CD8-positive, alpha-beta memory T cell (primary cell): ENCODE results near the gene ORAI3. TPM values are rescaled to one million over a fixed set of nuclear protein-coding genes. Genes with fewer than 3 reads are reported as not detected.
A peak's percentile ranks its signal among the peaks of the same experiment; 100 is the strongest.

ENCODE experiments used
- CTCF ChIA-PET: fragments of 350-600 bp; sonication (Branson Sonifier 250); formaldehyde crosslinking; loops from one replicate; lab custom pipeline; 2021; ENCODE audit warnings: antibody characterized with exemption; lab: Charles Lee
- POLR2A ChIA-PET: fragments of 350-600 bp; sonication (Branson Sonifier 250); formaldehyde crosslinking; loops from one replicate; lab custom pipeline; 2021; ENCODE audit warnings: antibody characterized with exemption; lab: Charles Lee
- DNase-seq, 5 donors: peaks; one replicate each; pipeline versions ENCODE4 v3.0.0 to v3.0.0-alpha.2; 2020 to 2022; ENCODE audit warnings: mixed read lengths in 1 of 5
- H3K27ac ChIP-seq: one replicate; pipeline ENCODE4 v1.7.0; 2013; ENCODE audit warnings: low read depth, mild to moderate bottlenecking, low read length, moderate library complexity
- H3K27me3 ChIP-seq: 2 replicates; pipeline ENCODE4 v1.7.0; 2013; ENCODE audit warnings: low read length, mild to moderate bottlenecking; ENCODE audit not compliant: insufficient read depth, poor library complexity, severe bottlenecking
- H3K36me3 ChIP-seq: 2 replicates; pipeline ENCODE4 v1.7.0; 2013; ENCODE audit warnings: mild to moderate bottlenecking, low read length, moderate library complexity; ENCODE audit not compliant: insufficient read depth
- H3K4me1 ChIP-seq: 2 replicates; pipeline ENCODE4 v1.7.0; 2013; ENCODE audit warnings: mild to moderate bottlenecking, low read length, moderate library complexity; ENCODE audit not compliant: insufficient read depth
- H3K4me3 ChIP-seq: 2 replicates; pipeline ENCODE4 v1.7.0; 2013; ENCODE audit warnings: mild to moderate bottlenecking, low read length
- H3K9me3 ChIP-seq: 2 replicates; pipeline ENCODE4 v1.7.0; 2013; ENCODE audit warnings: mild to moderate bottlenecking, low read length
- H3K27ac Mint-ChIP-seq, 8 donors: one replicate each; pipeline ENCODE4 v1.8.0; 2020 to 2021; ENCODE audit warnings: mixed read lengths in 8 of 8, mild to moderate bottlenecking in 6 of 8, inconsistent platforms in 3 of 8, moderate library complexity in 3 of 8
- H3K27me3 Mint-ChIP-seq, 2 donors: one replicate each; pipeline ENCODE4 v1.8.0; 2020 to 2021; ENCODE audit warnings: mixed read lengths in 2 of 2, mild to moderate bottlenecking in 1 of 2, moderate library complexity in 1 of 2
- H3K36me3 Mint-ChIP-seq, 3 donors: one replicate each; pipeline ENCODE4 v1.8.0; 2020 to 2021; ENCODE audit warnings: mixed read lengths in 3 of 3, inconsistent platforms in 1 of 3, mild to moderate bottlenecking in 1 of 3
- H3K4me1 Mint-ChIP-seq, 3 donors: one replicate each; pipeline ENCODE4 v1.8.0; 2020 to 2021; ENCODE audit warnings: mixed read lengths in 3 of 3, inconsistent platforms in 1 of 3, mild to moderate bottlenecking in 1 of 3
- H3K4me3 Mint-ChIP-seq, 7 donors: one replicate each; pipeline ENCODE4 v1.8.0; 2020 to 2021; ENCODE audit warnings: mixed read lengths in 7 of 7, mild to moderate bottlenecking in 6 of 7, moderate library complexity in 4 of 7, inconsistent platforms in 2 of 7
- H3K9me3 Mint-ChIP-seq, 5 donors: one replicate each; pipeline ENCODE4 v1.8.0; 2020 to 2022; ENCODE audit warnings: mixed read lengths in 5 of 5, mild to moderate bottlenecking in 3 of 5, moderate library complexity in 2 of 5, inconsistent platforms in 1 of 5
- polyA plus RNA-seq: library from polyadenylated mRNA; unstranded; fragments of 300-500 nt; fragmentation: Illumina TruSeq; gene quantifications from one replicate; pipeline ENCODE4 v1.2.3, GENCODE V29; 2021
- total RNA-seq, 2 experiments: library from RNA; stranded (reverse); gene quantifications; one replicate each; pipeline ENCODE4 v1.2.3, GENCODE V29; 2021

The ORAI3 gene
- total and polyA plus RNA-seq, 3 experiments from 2014 or later, result 8.5 to 25.8 (median 8.8) TPM

- ChIA-PET POLR2A (no interaction called here), CTCF (interaction anchor here (3.0 kb wide), 1 partner anchor 141 kb away, joined by 10 read pairs; no protein-coding TSS in a partner anchor)
- Mint-ChIP-seq H3K27me3 (no peaks in the 10 kb centered on the region), H3K4me3 (no peak overlapping the region), H3K27ac (no peak overlapping the region), H3K36me3 (no peaks in the 10 kb centered on the region), H3K9me3 (peaks cover 0 to 2% (median 0%) of the 10 kb centered on the region in 5 donors), H3K4me1 (peaks cover 0 to 9% (median 6%) of the 10 kb centered on the region in 3 donors)
- Histone ChIP-seq H3K27ac (no peak overlapping the region), H3K4me3 (no peak overlapping the region), H3K27me3 (no peaks in the 10 kb centered on the region), H3K4me1 (peaks cover 13% of the 10 kb centered on the region), H3K9me3 (no peaks in the 10 kb centered on the region), H3K36me3 (no peaks in the 10 kb centered on the region)
- no peak for DNase-seq
These were observed 52.0 kb downstream of the ORAI3 start for GRCh38 chr16:31000671-31001382.

GRCh38 chr16:31001507-31002249 lies 52.8 kb downstream of the ORAI3 start:
- CTCF ChIA-PET, result interaction anchor here (3.0 kb wide), 1 partner anchor 16 kb away, joined by 10 read pairs; the partner anchor contains the start of gene HSD3B7
- POLR2A ChIA-PET, result no interaction called here

GRCh38 chr16:31002250-31002700 lies 53.4 kb downstream of the ORAI3 start:
- POLR2A ChIA-PET, result interaction anchor here (0.6 kb wide), 1 partner anchor 178 kb away, joined by 12 read pairs; the partner anchor contains the start of gene FUS
- Histone ChIP-seq H3K9me3 (no peaks in the 10 kb centered on the region), H3K4me3 (no peak overlapping the region), H3K36me3 (no peaks in the 10 kb centered on the region), H3K4me1 (peaks cover 4% of the 10 kb centered on the region), H3K27ac (no peak overlapping the region), H3K27me3 (no peaks in the 10 kb centered on the region)
- Mint-ChIP-seq H3K9me3 (peaks cover 0 to 2% (median 0%) of the 10 kb centered on the region in 5 donors), H3K4me3 (no peak overlapping the region), H3K27me3 (peaks cover 0 to 3% of the 10 kb centered on the region in 2 donors), H3K27ac (peak overlapping the region in 1 of 8 donors; percentile 32), H3K4me1 (no peaks in the 10 kb centered on the region), H3K36me3 (no peaks in the 10 kb centered on the region)
- CTCF ChIA-PET, result interaction anchor here (3.0 kb wide), 1 partner anchor 17 kb away, joined by 10 read pairs; the partner anchor contains the start of gene HSD3B7
- DNase-seq, result no peak

More at GRCh38 chr16:31001507-31002249, 52.8 kb downstream of the ORAI3 start:
- no peak for DNase-seq
- Mint-ChIP-seq H3K27me3 (peaks cover 0 to 3% of the 10 kb centered on the region in 2 donors), H3K9me3 (peaks cover 0 to 2% (median 0%) of the 10 kb centered on the region in 5 donors), H3K36me3 (no peaks in the 10 kb centered on the region), H3K4me3 (no peak overlapping the region), H3K27ac (peak overlapping the region in 1 of 8 donors; percentile 32), H3K4me1 (peaks cover 0 to 4% (median 2%) of the 10 kb centered on the region in 3 donors)
- Histone ChIP-seq H3K27ac (no peak overlapping the region), H3K4me1 (peaks cover 8% of the 10 kb centered on the region), H3K27me3 (no peaks in the 10 kb centered on the region), H3K9me3 (no peaks in the 10 kb centered on the region), H3K36me3 (no peaks in the 10 kb centered on the region), H3K4me3 (no peak overlapping the region)

DNA sequence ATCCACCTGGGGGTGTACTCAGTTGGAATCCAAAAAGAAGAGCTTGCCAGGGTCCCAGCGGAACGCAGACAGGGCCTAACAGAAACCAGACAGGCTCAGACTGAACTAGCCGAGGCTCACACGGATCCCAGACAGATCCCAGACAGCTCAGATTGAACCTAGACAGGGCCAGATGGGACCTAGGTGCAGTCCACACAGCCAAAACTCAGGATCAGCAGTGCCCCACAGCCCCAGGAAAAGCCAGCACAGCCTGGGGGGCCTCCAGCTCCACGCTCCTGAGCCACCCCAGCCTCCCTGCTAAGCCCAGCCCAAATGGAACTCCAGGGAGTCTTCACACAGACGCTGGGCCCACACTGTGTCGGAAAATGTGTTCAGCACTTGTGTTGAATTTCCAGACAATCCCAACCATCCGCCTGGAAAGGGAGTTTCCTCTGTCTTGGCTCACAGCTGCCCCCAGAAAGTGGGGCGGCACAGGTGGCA lies 54.0 kb downstream of the ORAI3 start:
- POLR2A ChIA-PET, result interaction anchor here (0.6 kb wide), 1 partner anchor 177 kb away, joined by 12 read pairs; the partner anchor contains the start of gene FUS
- DNase-seq, result no peak
- H3K4me3 Mint-ChIP-seq, result no peak overlapping the region
- H3K27ac ChIP-seq, result no peak overlapping the region
- peaks cover 0 to 3% of the 10 kb centered on the region in 2 donors for H3K27me3 Mint-ChIP-seq
- H3K36me3 ChIP-seq, result no peaks in the 10 kb centered on the region
- no peak overlapping the region for H3K27ac Mint-ChIP-seq
- H3K4me1 Mint-ChIP-seq, result no peaks in the 10 kb centered on the region
- H3K36me3 Mint-ChIP-seq, result no peaks in the 10 kb centered on the region
- no peaks in the 10 kb centered on the region for H3K4me1 ChIP-seq
- H3K4me3 ChIP-seq, result no peak overlapping the region
- CTCF ChIA-PET, result interaction anchor here (1.0 to 3.0 kb wide), 2 partner anchors 17 to 19 kb away, joined by 3 to 10 read pairs; partner anchors contain the start of gene HSD3B7
- H3K9me3 Mint-ChIP-seq, result peaks cover 0 to 2% (median 0%) of the 10 kb centered on the region in 5 donors
- H3K9me3 ChIP-seq, result no peaks in the 10 kb centered on the region
- no peaks in the 10 kb centered on the region for H3K27me3 ChIP-seq

DNA sequence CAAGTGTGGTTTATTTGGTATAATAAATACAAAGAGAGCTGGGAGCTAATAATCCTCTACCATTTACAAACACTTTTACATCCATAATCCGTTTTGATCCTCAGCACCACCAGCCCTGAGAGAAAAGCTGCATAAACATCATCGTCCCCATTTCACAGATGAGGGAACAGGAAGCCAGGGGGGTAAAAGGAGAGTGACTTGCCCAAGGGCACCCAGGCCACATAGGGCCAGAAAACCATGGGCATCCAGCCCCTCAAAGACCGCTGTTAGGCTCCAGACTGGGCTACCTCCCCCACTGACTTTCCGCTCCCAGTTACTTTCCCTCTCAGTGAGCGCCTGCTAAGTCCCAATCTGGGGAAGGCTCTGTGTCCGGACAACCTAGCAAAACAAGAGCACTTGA lies 54.9 kb downstream of the ORAI3 start:
- POLR2A ChIA-PET, result interaction anchor here (0.6 kb wide), 1 partner anchor 237 kb away, joined by 5 read pairs; no protein-coding TSS in a partner anchor
- Mint-ChIP-seq H3K27ac (no peak overlapping the region), H3K4me3 (no peak overlapping the region), H3K36me3 (no peaks in the 10 kb centered on the region), H3K4me1 (no peaks in the 10 kb centered on the region), H3K27me3 (peaks cover 0 to 6% of the 10 kb centered on the region in 2 donors), H3K9me3 (peaks cover 0 to 2% (median 0%) of the 10 kb centered on the region in 5 donors)
- Histone ChIP-seq H3K27ac (no peak overlapping the region), H3K27me3 (no peaks in the 10 kb centered on the region), H3K4me3 (no peak overlapping the region), H3K4me1 (no peaks in the 10 kb centered on the region), H3K36me3 (no peaks in the 10 kb centered on the region), H3K9me3 (no peaks in the 10 kb centered on the region)
- no peak for DNase-seq
- CTCF ChIA-PET, result interaction anchor here (1.0 to 3.0 kb wide), 2 partner anchors 18 to 19 kb away, joined by 3 to 10 read pairs; partner anchors contain the start of gene HSD3B7

Other genes starting within 250 kb of the ORAI3 start
- 10 to 100 TPM; 75.4 to 76.3 TPM for gene SRCAP, start 249.9 kb upstream of the ORAI3 start, total RNA-seq
- gene SRCAP, start 249.9 kb upstream of the ORAI3 start, polyA plus RNA-seq, result 33.0 TPM
- gene PHKG2, start 200.6 kb upstream of the ORAI3 start, total RNA-seq, result 10 to 100 TPM; 31.8 to 32.2 TPM
- gene PHKG2, start 200.6 kb upstream of the ORAI3 start, polyA plus RNA-seq, result 47.0 TPM
- 1 to 10 TPM; 6.5 to 6.9 TPM for gene CFAP119, start 187.0 kb upstream of the ORAI3 start, total RNA-seq
- gene CFAP119, start 187.0 kb upstream of the ORAI3 start, polyA plus RNA-seq, result 0.25 TPM
- gene RNF40, start 186.7 kb upstream of the ORAI3 start, total RNA-seq, result 100 to 1,000 TPM; 152 to 157 TPM
- 61.9 TPM for gene RNF40, start 186.7 kb upstream of the ORAI3 start, polyA plus RNA-seq
- 1 to 10 TPM; 5.6 to 5.7 TPM for gene ZNF629, start 161.9 kb upstream of the ORAI3 start, total RNA-seq
- gene ZNF629, start 161.9 kb upstream of the ORAI3 start, polyA plus RNA-seq, result 1.1 TPM
- 10 to 100 TPM; 31.7 to 35.0 TPM for gene BCL7C, start 55.0 kb upstream of the ORAI3 start, total RNA-seq
- gene BCL7C, start 55.0 kb upstream of the ORAI3 start, polyA plus RNA-seq, result 52.3 TPM
- under 1 TPM in 1 of 2 experiments, not detected in 1; 0.33 TPM for gene CTF1, start 52.5 kb upstream of the ORAI3 start, total RNA-seq
- not detected for gene CTF1, start 52.5 kb upstream of the ORAI3 start, polyA plus RNA-seq
- 10 to 100 TPM; 28.7 to 29.2 TPM for gene FBXL19, start 25.5 kb upstream of the ORAI3 start, total RNA-seq
- 0.25 TPM for gene FBXL19, start 25.5 kb upstream of the ORAI3 start, polyA plus RNA-seq
- 10 to 100 TPM; 24.7 to 28.8 TPM for gene SETD1A, start 8.7 kb downstream of the ORAI3 start, total RNA-seq
- gene SETD1A, start 8.7 kb downstream of the ORAI3 start, polyA plus RNA-seq, result 2.6 TPM
- gene HSD3B7, start 36.1 kb downstream of the ORAI3 start, total RNA-seq, result 1 to 10 TPM; 1.6 to 2.1 TPM
- gene HSD3B7, start 36.1 kb downstream of the ORAI3 start, polyA plus RNA-seq, result not detected
- gene STX1B, start 61.6 kb downstream of the ORAI3 start, total RNA-seq, result under 1 TPM; 0.40 to 0.79 TPM
- 0.03 TPM for gene STX1B, start 61.6 kb downstream of the ORAI3 start, polyA plus RNA-seq
- 10 to 100 TPM; 53.0 to 55.0 TPM for gene STX4, start 84.5 kb downstream of the ORAI3 start, total RNA-seq
- 34.5 TPM for gene STX4, start 84.5 kb downstream of the ORAI3 start, polyA plus RNA-seq
- gene ZNF668, start 125.2 kb downstream of the ORAI3 start, total RNA-seq, result 10 to 100 TPM; 15.9 to 20.5 TPM
- 8.7 TPM for gene ZNF668, start 125.2 kb downstream of the ORAI3 start, polyA plus RNA-seq
- gene ZNF646, start 125.4 kb downstream of the ORAI3 start, total RNA-seq, result 10 to 100 TPM; 23.4 to 25.9 TPM
- gene ZNF646, start 125.4 kb downstream of the ORAI3 start, polyA plus RNA-seq, result 9.3 TPM
- 1 to 10 TPM; 3.3 to 4.6 TPM for gene PRSS53, start 139.9 kb downstream of the ORAI3 start, total RNA-seq
- 0.59 TPM for gene PRSS53, start 139.9 kb downstream of the ORAI3 start, polyA plus RNA-seq
- 10 to 100 TPM; 66.0 to 74.3 TPM for gene VKORC1, start 145.7 kb downstream of the ORAI3 start, total RNA-seq
- gene VKORC1, start 145.7 kb downstream of the ORAI3 start, polyA plus RNA-seq, result 124 TPM
- 10 to 100 TPM; 40.0 to 42.5 TPM for gene BCKDK, start 159.3 kb downstream of the ORAI3 start, total RNA-seq
- 29.4 TPM for gene BCKDK, start 159.3 kb downstream of the ORAI3 start, polyA plus RNA-seq
- gene KAT8, start 168.6 kb downstream of the ORAI3 start, total RNA-seq, result 10 to 100 TPM; 56.1 to 58.6 TPM
- 67.3 TPM for gene KAT8, start 168.6 kb downstream of the ORAI3 start, polyA plus RNA-seq
- not detected for gene PRSS8, start 186.7 kb downstream of the ORAI3 start, total RNA-seq
- not detected for gene PRSS8, start 186.7 kb downstream of the ORAI3 start, polyA plus RNA-seq
- gene PRSS36, start 201.0 kb downstream of the ORAI3 start, total RNA-seq, result under 1 TPM; 0.44 to 0.61 TPM
- gene PRSS36, start 201.0 kb downstream of the ORAI3 start, polyA plus RNA-seq, result 3.1 TPM
- 100 to 1,000 TPM; 621 to 671 TPM for gene FUS, start 231.1 kb downstream of the ORAI3 start, total RNA-seq
- gene FUS, start 231.1 kb downstream of the ORAI3 start, polyA plus RNA-seq, result 163 TPM